Measurements from ENCODE around the gene ARSA.

ARSA gene

DNA sequence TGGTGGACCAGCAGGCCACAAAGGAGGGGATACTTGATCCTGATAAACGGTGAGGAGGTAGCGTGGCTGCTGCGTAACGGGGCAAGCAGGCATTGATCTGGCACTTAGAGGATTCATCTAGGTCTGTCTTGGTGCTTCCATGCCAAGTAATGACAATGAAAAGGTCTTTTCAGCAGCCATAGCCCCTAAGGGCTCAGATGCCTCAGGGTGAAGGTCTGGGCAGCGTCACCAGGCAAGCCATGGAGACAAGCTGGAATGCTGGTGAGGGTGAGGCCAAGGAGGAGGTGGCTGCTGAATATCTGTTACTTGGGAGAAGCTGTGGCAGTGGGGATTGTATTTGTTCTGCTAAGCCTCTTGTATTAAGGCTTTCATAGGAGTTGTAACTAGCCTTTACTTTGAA is 40.5 kb downstream of the ARSA start (continued):
- TF ChIP-seq ZNF626 (tag by site-specific recombination; IDR thresholded peaks at IDR 0.05): no peak
- no peak for TF ChIP-seq ZBTB48 (tag by site-specific recombination; IDR thresholded peaks at IDR 0.05)
- TF ChIP-seq ZNF530 (tag by site-specific recombination; IDR thresholded peaks at IDR 0.05; ENCODE audit: low read depth): no peak
- TF ChIP-seq ZNF791 (tag by site-specific recombination; IDR thresholded peaks at IDR 0.05): no peak
- no peak for TF ChIP-seq ZNF561 (tag by site-specific recombination; IDR thresholded peaks at IDR 0.05; ENCODE audit: borderline replicate concordance)

DNA sequence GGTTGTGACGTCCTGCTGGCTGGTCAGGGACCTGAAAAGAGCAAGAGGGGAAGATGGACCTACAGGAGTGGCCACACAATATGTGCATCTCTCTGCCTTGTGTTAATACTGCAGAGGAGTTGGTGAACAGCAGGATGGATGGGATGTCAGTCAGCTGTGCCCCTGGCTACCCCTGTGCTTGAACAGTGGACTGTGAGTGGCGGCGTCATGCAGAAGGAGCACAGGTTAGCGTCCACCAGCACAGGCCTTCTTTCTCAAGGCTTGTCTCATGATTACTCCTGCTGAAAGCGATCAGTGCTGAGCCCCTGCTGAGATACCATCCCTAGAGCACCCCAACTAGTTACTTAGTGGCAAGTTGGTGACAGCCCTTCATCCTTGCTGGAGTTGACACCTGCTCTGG is 41.5 kb downstream of the ARSA start:
- Histone ChIP-seq H3K36me3 (ENCODE audit: control insufficient read depth in 2 of 2, insufficient read depth in 1 of 2, low read length in 2 of 2) (peaks cover 0 to 15% of the 10 kb centered on the region in 2 experiments; a peak in 2 of 3 replicates), H3K27ac (ENCODE audit: extremely low read depth, low read depth, low read length) (no peak overlapping the region), H3K9me3 (ENCODE audit: control insufficient read depth, insufficient read depth, low read depth, low read length) (no peaks in the 10 kb centered on the region), H3K4me3 (ENCODE audit: low read depth, low read length) (no peak overlapping the region), H3K4me1 (ENCODE audit: control insufficient read depth, insufficient read depth, low read length) (peaks cover 3% of the 10 kb centered on the region; the same call in 1 of the 2 replicates)
- POLR2A ChIA-PET: no interaction called here
- CTCF ChIA-PET: interaction anchor here (1.2 to 2.6 kb wide), 2 partner anchors 23 to 36 kb away, joined by 4 to 7 read pairs; partner anchors contain the start of gene SYCE3
- TF ChIP-seq GLIS2 (tag by site-specific recombination; IDR thresholded peaks at IDR 0.05) (no peak), ZNF174 (tag by site-specific recombination; IDR thresholded peaks at IDR 0.05) (no peak), ZNF558 (tag by site-specific recombination; IDR thresholded peaks at IDR 0.05) (no peak), ZBTB17 (tag by site-specific recombination; IDR thresholded peaks at IDR 0.05) (no peak), ZNF155 (tag by site-specific recombination; IDR thresholded peaks at IDR 0.05) (no peak), ZNF133 (tag by site-specific recombination; IDR thresholded peaks at IDR 0.05) (no peak), ZNF324 (tag by site-specific recombination; IDR thresholded peaks at IDR 0.05) (no peak)
- TF ChIP-seq, protein P1, sequence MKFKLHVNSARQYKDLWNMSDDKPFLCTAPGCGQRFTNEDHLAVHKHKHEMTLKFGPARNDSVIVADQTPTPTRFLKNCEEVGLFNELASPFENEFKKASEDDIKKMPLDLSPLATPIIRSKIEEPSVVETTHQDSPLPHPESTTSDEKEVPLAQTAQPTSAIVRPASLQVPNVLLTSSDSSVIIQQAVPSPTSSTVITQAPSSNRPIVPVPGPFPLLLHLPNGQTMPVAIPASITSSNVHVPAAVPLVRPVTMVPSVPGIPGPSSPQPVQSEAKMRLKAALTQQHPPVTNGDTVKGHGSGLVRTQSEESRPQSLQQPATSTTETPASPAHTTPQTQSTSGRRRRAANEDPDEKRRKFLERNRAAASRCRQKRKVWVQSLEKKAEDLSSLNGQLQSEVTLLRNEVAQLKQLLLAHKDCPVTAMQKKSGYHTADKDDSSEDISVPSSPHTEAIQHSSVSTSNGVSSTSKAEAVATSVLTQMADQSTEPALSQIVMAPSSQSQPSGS (tag by site-specific recombination; IDR thresholded peaks at IDR 0.05; ENCODE audit: low read depth): no peak

DNA sequence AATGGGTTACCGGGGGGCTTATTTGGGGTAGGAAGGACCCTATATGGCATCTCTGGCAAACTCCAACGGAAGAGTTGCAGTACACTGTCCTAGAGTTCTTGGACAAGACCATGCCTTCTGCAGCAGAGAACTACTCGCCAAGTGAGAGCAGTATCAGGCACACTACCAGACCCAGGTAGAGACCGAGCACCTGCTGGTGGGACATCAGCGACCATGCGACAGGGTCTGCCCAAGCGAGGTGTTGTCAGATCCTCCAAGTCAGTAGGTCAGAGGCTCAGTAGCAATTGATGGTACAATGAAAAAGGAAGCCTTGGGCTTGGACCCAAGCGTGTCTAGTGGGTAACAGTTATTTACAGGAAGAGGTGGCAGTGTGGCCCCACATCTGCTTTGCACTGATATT is 42.2 kb downstream of the ARSA start:
- H3K27ac ChIP-seq (ENCODE audit: extremely low read depth, low read depth, low read length): no peak overlapping the region
- no peak overlapping the region for H3K4me3 ChIP-seq (ENCODE audit: low read depth, low read length)
- ChIA-PET POLR2A (no interaction called here), CTCF (interaction anchor here (2.6 kb wide), 1 partner anchor 23 kb away, joined by 7 read pairs; the partner anchor contains the start of gene SYCE3)
- H3K9me3 ChIP-seq (ENCODE audit: control insufficient read depth, insufficient read depth, low read depth, low read length): no peaks in the 10 kb centered on the region
- H3K36me3 ChIP-seq (ENCODE audit: control insufficient read depth in 2 of 2, insufficient read depth in 1 of 2, low read length in 2 of 2): peaks cover 6 to 21% of the 10 kb centered on the region in 2 experiments; a peak in 2 of 3 replicates
- H3K4me1 ChIP-seq (ENCODE audit: control insufficient read depth, insufficient read depth, low read length): peaks cover 3% of the 10 kb centered on the region; the same call in 1 of the 2 replicates
- no peak for TF ChIP-seq ZNF473 (tag by site-specific recombination; IDR thresholded peaks at IDR 0.05)
- TF ChIP-seq, protein P2, sequence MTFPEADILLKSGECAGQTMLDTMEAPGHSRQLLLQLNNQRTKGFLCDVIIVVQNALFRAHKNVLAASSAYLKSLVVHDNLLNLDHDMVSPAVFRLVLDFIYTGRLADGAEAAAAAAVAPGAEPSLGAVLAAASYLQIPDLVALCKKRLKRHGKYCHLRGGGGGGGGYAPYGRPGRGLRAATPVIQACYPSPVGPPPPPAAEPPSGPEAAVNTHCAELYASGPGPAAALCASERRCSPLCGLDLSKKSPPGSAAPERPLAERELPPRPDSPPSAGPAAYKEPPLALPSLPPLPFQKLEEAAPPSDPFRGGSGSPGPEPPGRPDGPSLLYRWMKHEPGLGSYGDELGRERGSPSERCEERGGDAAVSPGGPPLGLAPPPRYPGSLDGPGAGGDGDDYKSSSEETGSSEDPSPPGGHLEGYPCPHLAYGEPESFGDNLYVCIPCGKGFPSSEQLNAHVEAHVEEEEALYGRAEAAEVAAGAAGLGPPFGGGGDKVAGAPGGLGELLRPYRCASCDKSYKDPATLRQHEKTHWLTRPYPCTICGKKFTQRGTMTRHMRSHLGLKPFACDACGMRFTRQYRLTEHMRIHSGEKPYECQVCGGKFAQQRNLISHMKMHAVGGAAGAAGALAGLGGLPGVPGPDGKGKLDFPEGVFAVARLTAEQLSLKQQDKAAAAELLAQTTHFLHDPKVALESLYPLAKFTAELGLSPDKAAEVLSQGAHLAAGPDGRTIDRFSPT (tag by site-specific recombination; IDR thresholded peaks at IDR 0.05): no peak
- no peak for TF ChIP-seq ZBTB1 (tag by site-specific recombination; IDR thresholded peaks at IDR 0.05)
- TF ChIP-seq, protein P3, sequence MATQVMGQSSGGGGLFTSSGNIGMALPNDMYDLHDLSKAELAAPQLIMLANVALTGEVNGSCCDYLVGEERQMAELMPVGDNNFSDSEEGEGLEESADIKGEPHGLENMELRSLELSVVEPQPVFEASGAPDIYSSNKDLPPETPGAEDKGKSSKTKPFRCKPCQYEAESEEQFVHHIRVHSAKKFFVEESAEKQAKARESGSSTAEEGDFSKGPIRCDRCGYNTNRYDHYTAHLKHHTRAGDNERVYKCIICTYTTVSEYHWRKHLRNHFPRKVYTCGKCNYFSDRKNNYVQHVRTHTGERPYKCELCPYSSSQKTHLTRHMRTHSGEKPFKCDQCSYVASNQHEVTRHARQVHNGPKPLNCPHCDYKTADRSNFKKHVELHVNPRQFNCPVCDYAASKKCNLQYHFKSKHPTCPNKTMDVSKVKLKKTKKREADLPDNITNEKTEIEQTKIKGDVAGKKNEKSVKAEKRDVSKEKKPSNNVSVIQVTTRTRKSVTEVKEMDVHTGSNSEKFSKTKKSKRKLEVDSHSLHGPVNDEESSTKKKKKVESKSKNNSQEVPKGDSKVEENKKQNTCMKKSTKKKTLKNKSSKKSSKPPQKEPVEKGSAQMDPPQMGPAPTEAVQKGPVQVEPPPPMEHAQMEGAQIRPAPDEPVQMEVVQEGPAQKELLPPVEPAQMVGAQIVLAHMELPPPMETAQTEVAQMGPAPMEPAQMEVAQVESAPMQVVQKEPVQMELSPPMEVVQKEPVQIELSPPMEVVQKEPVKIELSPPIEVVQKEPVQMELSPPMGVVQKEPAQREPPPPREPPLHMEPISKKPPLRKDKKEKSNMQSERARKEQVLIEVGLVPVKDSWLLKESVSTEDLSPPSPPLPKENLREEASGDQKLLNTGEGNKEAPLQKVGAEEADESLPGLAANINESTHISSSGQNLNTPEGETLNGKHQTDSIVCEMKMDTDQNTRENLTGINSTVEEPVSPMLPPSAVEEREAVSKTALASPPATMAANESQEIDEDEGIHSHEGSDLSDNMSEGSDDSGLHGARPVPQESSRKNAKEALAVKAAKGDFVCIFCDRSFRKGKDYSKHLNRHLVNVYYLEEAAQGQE (tag by site-specific recombination; IDR thresholded peaks at IDR 0.05): no peak
- TF ChIP-seq ZNF701 (tag by site-specific recombination; IDR thresholded peaks at IDR 0.05): no peak
- no peak for TF ChIP-seq ZNF155 (tag by site-specific recombination; IDR thresholded peaks at IDR 0.05)
- TF ChIP-seq, protein P4, sequence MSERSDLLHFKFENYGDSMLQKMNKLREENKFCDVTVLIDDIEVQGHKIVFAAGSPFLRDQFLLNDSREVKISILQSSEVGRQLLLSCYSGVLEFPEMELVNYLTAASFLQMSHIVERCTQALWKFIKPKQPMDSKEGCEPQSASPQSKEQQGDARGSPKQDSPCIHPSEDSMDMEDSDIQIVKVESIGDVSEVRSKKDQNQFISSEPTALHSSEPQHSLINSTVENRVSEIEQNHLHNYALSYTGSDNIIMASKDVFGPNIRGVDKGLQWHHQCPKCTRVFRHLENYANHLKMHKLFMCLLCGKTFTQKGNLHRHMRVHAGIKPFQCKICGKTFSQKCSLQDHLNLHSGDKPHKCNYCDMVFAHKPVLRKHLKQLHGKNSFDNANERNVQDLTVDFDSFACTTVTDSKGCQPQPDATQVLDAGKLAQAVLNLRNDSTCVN (tag by site-specific recombination; optimal IDR thresholded peaks at IDR 0.05): no peak
- TF ChIP-seq, protein P5, sequence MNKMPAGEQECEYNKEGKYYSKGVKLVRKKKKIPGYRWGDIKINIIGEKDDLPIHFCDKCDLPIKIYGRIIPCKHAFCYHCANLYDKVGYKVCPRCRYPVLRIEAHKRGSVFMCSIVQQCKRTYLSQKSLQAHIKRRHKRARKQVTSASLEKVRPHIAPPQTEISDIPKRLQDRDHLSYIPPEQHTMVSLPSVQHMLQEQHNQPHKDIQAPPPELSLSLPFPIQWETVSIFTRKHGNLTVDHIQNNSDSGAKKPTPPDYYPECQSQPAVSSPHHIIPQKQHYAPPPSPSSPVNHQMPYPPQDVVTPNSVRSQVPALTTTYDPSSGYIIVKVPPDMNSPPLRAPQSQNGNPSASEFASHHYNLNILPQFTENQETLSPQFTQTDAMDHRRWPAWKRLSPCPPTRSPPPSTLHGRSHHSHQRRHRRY (tag by site-specific recombination; IDR thresholded peaks at IDR 0.05): no peak
- no peak for TF ChIP-seq ZXDB (tag by site-specific recombination; IDR thresholded peaks at IDR 0.05)
- TF ChIP-seq ZNF776 (tag by site-specific recombination; IDR thresholded peaks at IDR 0.05; ENCODE audit: borderline replicate concordance): no peak
- TF ChIP-seq ZNF24 (tag by site-specific recombination; IDR thresholded peaks at IDR 0.05): no peak
- TF ChIP-seq ZNF391 (tag by site-specific recombination; IDR thresholded peaks at IDR 0.05; ENCODE audit: borderline replicate concordance, low read depth): no peak
- no peak for TF ChIP-seq ZNF19 (tag by site-specific recombination; IDR thresholded peaks at IDR 0.05; ENCODE audit: low read depth)
- no peak for TF ChIP-seq ZNF830 (tag by site-specific recombination; IDR thresholded peaks at IDR 0.05; ENCODE audit: low read depth)
